ENCODE measurements around the gene MBOAT1. TPM values are rescaled to one million over a fixed set of nuclear protein-coding genes. Genes with fewer than 3 reads are reported as not detected.

Gene MBOAT1
- polyA plus RNA-seq, 3 donors: 6.8 to 59.1 (median 8.1) TPM

GRCh38 chr6:20124545-20124944 is 87.7 kb downstream of the MBOAT1 start:
- Histone ChIP-seq H3K36me3 (replicated peaks in 1 of 2; ENCODE audit: control insufficient read depth in 1 of 2, insufficient read depth in 2 of 2, low read length in 2 of 2) (peaks cover 66 to 92% of the 10 kb centered on the region in 2 donors), H3K27me3 (ENCODE audit: control insufficient read depth in 2 of 2, insufficient read depth in 2 of 2, low read length in 2 of 2) (no peaks in the 10 kb centered on the region), H3K9ac (ENCODE audit: insufficient read depth, low read length, poor library complexity, severe bottlenecking) (no peak overlapping the region), H3K79me2 (ENCODE audit: insufficient read depth, low read length) (no peaks in the 10 kb centered on the region), H3K27ac (ENCODE audit: low read depth in 1 of 2, low read length in 2 of 2) (no peak overlapping the region), H3K4me3 (replicated peaks in 1 of 3; ENCODE audit: low read depth in 2 of 3, low read length in 3 of 3) (no peak overlapping the region), H4K20me1 (ENCODE audit: insufficient read depth, low read length) (peaks cover 4% of the 10 kb centered on the region), H2AFZ (ENCODE audit: insufficient read depth, low read depth, low read length, poor library complexity, severe bottlenecking) (no peak overlapping the region), H3K4me2 (replicated peaks; ENCODE audit: extremely low read depth, low read length, poor library complexity, severe bottlenecking) (no peak overlapping the region), H3K4me1 (ENCODE audit: control insufficient read depth in 1 of 2, insufficient read depth in 2 of 2, low read length in 2 of 2) (no peaks in the 10 kb centered on the region), H3K9me3 (replicated peaks in 1 of 2; ENCODE audit: control insufficient read depth in 1 of 2, insufficient read depth in 1 of 2, low read length in 2 of 2) (no peaks in the 10 kb centered on the region)
- 69% methylated on average over 2 of the region's 3 CpGs for WGBS (ENCODE audit: insufficient coverage)
- no peaks in the 10 kb centered on the region for H3K9me3 Mint-ChIP-seq
- peaks cover 4% of the 10 kb centered on the region for H3K4me1 Mint-ChIP-seq
- no peak for DNase-seq
- H3K27me3 Mint-ChIP-seq (ENCODE audit: low read depth in 3 of 3): peaks cover 0 to 2% (median 0%) of the 10 kb centered on the region in 3 donors
- intact Hi-C loops (cut with micrococcal nuclease): loop anchor here in 1 of 2 donors (10.0 kb wide), 1 partner anchor 90 kb away; the partner anchor contains the start of gene MBOAT1
- peaks cover 70 to 77% of the 10 kb centered on the region in 2 donors for H3K36me3 Mint-ChIP-seq
- TF ChIP-seq CTCF (IDR thresholded peaks at IDR 0.05): no peak
- no peak overlapping the region for H3K4me3 Mint-ChIP-seq
- H3K27ac Mint-ChIP-seq: peak overlapping the region in 1 of 7 donors; percentile 41

GRCh38 chr6:20119485-20119884 is 92.8 kb downstream of the MBOAT1 start:
- peak overlapping the region in 2 of 7 donors; percentile 7 to 65 for H3K27ac Mint-ChIP-seq
- intact Hi-C loops (cut with micrococcal nuclease): no loop called here
- peaks cover 0 to 2% (median 0%) of the 10 kb centered on the region in 3 donors for H3K27me3 Mint-ChIP-seq (ENCODE audit: low read depth in 3 of 3)
- H3K9me3 Mint-ChIP-seq: no peaks in the 10 kb centered on the region
- H3K27ac ChIP-seq (ENCODE audit: low read depth in 1 of 2, low read length in 2 of 2): no peak overlapping the region
- no peak overlapping the region for H3K4me3 ChIP-seq (replicated peaks in 1 of 3; ENCODE audit: low read depth in 2 of 3, low read length in 3 of 3)
- H2AFZ ChIP-seq (ENCODE audit: insufficient read depth, low read depth, low read length, poor library complexity, severe bottlenecking): no peak overlapping the region
- H3K36me3 ChIP-seq (replicated peaks in 1 of 2; ENCODE audit: control insufficient read depth in 1 of 2, insufficient read depth in 2 of 2, low read length in 2 of 2): peaks cover 82 to 100% of the 10 kb centered on the region in 2 donors
- H3K4me3 Mint-ChIP-seq: no peak overlapping the region
- H4K20me1 ChIP-seq (ENCODE audit: insufficient read depth, low read length): no peaks in the 10 kb centered on the region
- H3K4me1 ChIP-seq (ENCODE audit: control insufficient read depth in 1 of 2, insufficient read depth in 2 of 2, low read length in 2 of 2): no peaks in the 10 kb centered on the region
- no peaks in the 10 kb centered on the region for H3K79me2 ChIP-seq (ENCODE audit: insufficient read depth, low read length)
- H3K4me1 Mint-ChIP-seq: no peaks in the 10 kb centered on the region
- no peaks in the 10 kb centered on the region for H3K27me3 ChIP-seq (ENCODE audit: control insufficient read depth in 2 of 2, insufficient read depth in 2 of 2, low read length in 2 of 2)
- no peak overlapping the region for H3K4me2 ChIP-seq (replicated peaks; ENCODE audit: extremely low read depth, low read length, poor library complexity, severe bottlenecking)
- no peak for DNase-seq
- H3K9me3 ChIP-seq (replicated peaks in 1 of 2; ENCODE audit: control insufficient read depth in 1 of 2, insufficient read depth in 1 of 2, low read length in 2 of 2): no peaks in the 10 kb centered on the region
- H3K9ac ChIP-seq (ENCODE audit: insufficient read depth, low read length, poor library complexity, severe bottlenecking): no peak overlapping the region
- H3K36me3 Mint-ChIP-seq: peaks cover 79 to 93% of the 10 kb centered on the region in 2 donors
- TF ChIP-seq CTCF (IDR thresholded peaks at IDR 0.05): no peak
- WGBS (ENCODE audit: insufficient coverage): 86% methylated on average over 4 of the region's 6 CpGs
